Mesendoderm (in vitro differentiated cells): ENCODE measurements around the gene ZNF497.
"Not testable (repeated sequence)": the region's sequence is repeated elsewhere in the genome, so short reads cannot be mapped to it uniquely, and the experiment has no call there.

Source experiments
- DNase-seq: peaks from one replicate; pipeline ENCODE4 v3.0.0; 2013
- H2AK5ac ChIP-seq: 2 replicates; pipeline ENCODE4 v1.6.1; 2013; ENCODE audit warnings: low read length, inconsistent platforms
- H2BK120ac ChIP-seq: 2 replicates; pipeline ENCODE4 v1.6.1; 2013; ENCODE audit warnings: low read depth, mild to moderate bottlenecking, low read length, moderate library complexity, mixed read lengths
- H2BK15ac ChIP-seq: replicated peaks from 2 replicates; pipeline ENCODE4 v1.6.1; 2013; ENCODE audit warnings: low read depth, mild to moderate bottlenecking, moderate library complexity
- H2BK5ac ChIP-seq: 2 replicates; pipeline ENCODE4 v1.6.1; 2013; ENCODE audit warnings: low read length, inconsistent platforms
- H3K18ac ChIP-seq: 2 replicates; pipeline ENCODE4 v1.6.1; 2013; ENCODE audit warnings: mild to moderate bottlenecking, low read length, mixed read lengths
- H3K23ac ChIP-seq: one replicate; pipeline ENCODE4 v1.6.1; 2013; ENCODE audit warnings: low read length
- H3K27ac ChIP-seq: 2 replicates; pipeline ENCODE4 v1.5.1; 2013; ENCODE audit warnings: low read depth, mild to moderate bottlenecking, inconsistent platforms, low read length, moderate library complexity
- H3K27me3 ChIP-seq: 2 replicates; pipeline ENCODE4 v1.6.1; 2013; ENCODE audit warnings: low read length, control low read depth, mild to moderate bottlenecking, inconsistent platforms; ENCODE audit not compliant: insufficient read depth, poor library complexity
- H3K36me3 ChIP-seq: 2 replicates; pipeline ENCODE4 v1.6.1; 2013; ENCODE audit warnings: low read length, inconsistent platforms; ENCODE audit not compliant: control insufficient read depth, insufficient read depth
- H3K4ac ChIP-seq: one replicate; pipeline ENCODE4 v1.6.1; 2013; ENCODE audit warnings: low read depth, mild to moderate bottlenecking, low read length, moderate library complexity
- H3K4me1 ChIP-seq: 2 replicates; pipeline ENCODE4 v1.6.1; 2013; ENCODE audit warnings: low read depth, low read length, inconsistent platforms; ENCODE audit not compliant: control insufficient read depth
- H3K4me2 ChIP-seq: 2 replicates; pipeline ENCODE4 v1.6.1; 2013; ENCODE audit warnings: low read length
- H3K4me3 ChIP-seq: 2 replicates; pipeline ENCODE4 v1.5.1; 2013; ENCODE audit warnings: mild to moderate bottlenecking, low read length
- H3K56ac ChIP-seq: one replicate; pipeline ENCODE4 v1.6.1; 2013; ENCODE audit warnings: low read length
- H3K79me1 ChIP-seq: 2 replicates; pipeline ENCODE4 v1.6.1; 2013; ENCODE audit warnings: low read length, inconsistent platforms
- H3K79me2 ChIP-seq: 2 replicates; pipeline ENCODE4 v1.6.1; 2013; ENCODE audit warnings: mild to moderate bottlenecking, low read length; ENCODE audit not compliant: control insufficient read depth, insufficient read depth
- H3K9ac ChIP-seq: 2 replicates; pipeline ENCODE4 v1.6.1; 2013; ENCODE audit warnings: low read length, inconsistent platforms
- H4K5ac ChIP-seq: one replicate; pipeline ENCODE4 v1.6.1; 2013; ENCODE audit warnings: low read length
- H4K8ac ChIP-seq: one replicate; pipeline ENCODE4 v1.6.1; 2013; ENCODE audit warnings: low read depth, mild to moderate bottlenecking, control low read depth, low read length, moderate library complexity
- WGBS: extraction: QIAGEN DNeasy Blood & Tissue Kit; methylation state at CpG from one replicate; pipeline ENCODE4 v1.1.7; 2013; ENCODE audit warnings: low lambda C conversion rate, missing lambda C conversion rate; ENCODE audit not compliant: insufficient coverage; ENCODE audit errors: extremely low coverage; 5-methylcytosine and 5-hydroxymethylcytosine counted together

ZNF497 gene

GRCh38 chr19:58318297-58318696, 44.3 kb downstream of the ZNF497 start:
- Histone ChIP-seq H3K79me1 (no peaks in the 10 kb centered on the region), H3K79me2 (no peaks in the 10 kb centered on the region), H3K9ac (no peak overlapping the region), H3K27ac (no peak overlapping the region), H2BK120ac (no peak overlapping the region), H3K4ac (no peak overlapping the region), H3K23ac (no peak overlapping the region), H3K56ac (no peak overlapping the region), H4K8ac (no peak overlapping the region), H3K27me3 (no peaks in the 10 kb centered on the region), H3K18ac (no peak overlapping the region), H3K36me3 (no peaks in the 10 kb centered on the region), H3K4me1 (no peaks in the 10 kb centered on the region), H3K4me2 (no peak overlapping the region), H3K4me3 (no peak overlapping the region), H2AK5ac (no peak overlapping the region), H2BK15ac (no peak overlapping the region), H2BK5ac (no peak overlapping the region), H4K5ac (no peak overlapping the region)
- DNase-seq = no peak
- WGBS = no CpG with 5 or more reads among the region's 4 CpGs

GRCh38 chr19:58317476-58318072, 45.0 kb downstream of the ZNF497 start:
- Histone ChIP-seq H3K18ac (no peak overlapping the region), H3K23ac (no peak overlapping the region), H3K4me1 (no peaks in the 10 kb centered on the region), H4K5ac (no peak overlapping the region), H3K9ac (no peak overlapping the region), H3K27me3 (no peaks in the 10 kb centered on the region), H3K79me2 (no peaks in the 10 kb centered on the region), H3K36me3 (peaks cover 1% of the 10 kb centered on the region), H3K79me1 (no peaks in the 10 kb centered on the region), H3K4me2 (no peak overlapping the region), H2BK120ac (no peak overlapping the region), H2BK5ac (no peak overlapping the region), H3K27ac (no peak overlapping the region), H3K4me3 (no peak overlapping the region), H2AK5ac (no peak overlapping the region), H4K8ac (no peak overlapping the region), H2BK15ac (no peak overlapping the region), H3K56ac (no peak overlapping the region), H3K4ac (no peak overlapping the region)
- WGBS = no CpG with 5 or more reads among the region's 7 CpGs
- peak; percentile 42 for DNase-seq

GRCh38 chr19:58315580-58315979, 47.0 kb downstream of the ZNF497 start:
- Histone ChIP-seq H3K79me1 (peaks cover 2% of the 10 kb centered on the region), H3K36me3 (peaks cover 4% of the 10 kb centered on the region), H3K23ac (no peak overlapping the region), H4K8ac (no peak overlapping the region), H3K79me2 (no peaks in the 10 kb centered on the region), H2BK5ac (no peak overlapping the region), H3K4me2 (no peak overlapping the region), H2BK120ac (no peak overlapping the region), H3K56ac (no peak overlapping the region), H3K27ac (no peak overlapping the region), H2AK5ac (no peak overlapping the region), H3K4me1 (no peaks in the 10 kb centered on the region), H3K9ac (no peak overlapping the region), H3K4ac (no peak overlapping the region), H2BK15ac (no peak overlapping the region), H3K27me3 (no peaks in the 10 kb centered on the region), H3K4me3 (no peak overlapping the region), H3K18ac (no peak overlapping the region), H4K5ac (no peak overlapping the region)
- WGBS = no CpG with 5 or more reads among the region's 2 CpGs
- DNase-seq = no peak

DNA sequence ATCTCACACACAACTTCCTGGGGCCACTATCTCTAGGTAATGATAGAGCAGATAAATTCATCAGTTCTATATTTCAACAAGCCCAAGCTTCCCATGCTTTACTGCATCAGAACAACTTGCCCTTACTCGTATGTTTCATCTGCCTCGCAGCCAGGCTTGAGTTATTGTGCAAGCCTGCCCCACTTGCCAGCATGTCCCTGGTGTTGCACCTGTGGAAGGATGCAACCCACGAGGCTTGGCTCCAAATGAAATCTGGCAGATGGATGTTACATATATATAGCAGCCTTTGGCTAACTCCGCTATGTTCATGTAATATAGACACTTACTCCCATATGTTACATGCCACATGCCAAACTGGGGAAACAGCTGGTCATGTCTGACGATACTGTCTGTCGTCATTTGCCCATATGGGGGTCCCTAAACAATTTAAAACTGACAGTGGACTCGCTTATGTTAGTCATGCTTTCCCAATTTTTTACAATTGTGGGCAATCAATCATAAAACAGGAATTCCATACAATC, 51.1 kb downstream of the ZNF497 start:
- no peak overlapping the region for H2BK15ac ChIP-seq
- no peak overlapping the region for H2BK5ac ChIP-seq
- no peaks in the 10 kb centered on the region for H3K27me3 ChIP-seq
- peaks cover 6% of the 10 kb centered on the region for H3K79me1 ChIP-seq
- no peak overlapping the region for H3K56ac ChIP-seq
- no CpG with 5 or more reads among the region's 7 CpGs for WGBS
- H3K27ac ChIP-seq = no peak overlapping the region
- no peak overlapping the region for H3K9ac ChIP-seq
- DNase-seq = no peak
- H4K8ac ChIP-seq = no peak overlapping the region
- no peak overlapping the region for H3K4me2 ChIP-seq
- no peak overlapping the region for H4K5ac ChIP-seq
- H3K23ac ChIP-seq = no peak overlapping the region
- H3K4ac ChIP-seq = no peak overlapping the region
- H3K79me2 ChIP-seq = no peaks in the 10 kb centered on the region
- H2AK5ac ChIP-seq = no peak overlapping the region
- no peak overlapping the region for H2BK120ac ChIP-seq
- H3K4me3 ChIP-seq = no peak overlapping the region
- no peak overlapping the region for H3K18ac ChIP-seq
- H3K4me1 ChIP-seq = no peaks in the 10 kb centered on the region
- H3K36me3 ChIP-seq = peaks cover 6% of the 10 kb centered on the region

DNA sequence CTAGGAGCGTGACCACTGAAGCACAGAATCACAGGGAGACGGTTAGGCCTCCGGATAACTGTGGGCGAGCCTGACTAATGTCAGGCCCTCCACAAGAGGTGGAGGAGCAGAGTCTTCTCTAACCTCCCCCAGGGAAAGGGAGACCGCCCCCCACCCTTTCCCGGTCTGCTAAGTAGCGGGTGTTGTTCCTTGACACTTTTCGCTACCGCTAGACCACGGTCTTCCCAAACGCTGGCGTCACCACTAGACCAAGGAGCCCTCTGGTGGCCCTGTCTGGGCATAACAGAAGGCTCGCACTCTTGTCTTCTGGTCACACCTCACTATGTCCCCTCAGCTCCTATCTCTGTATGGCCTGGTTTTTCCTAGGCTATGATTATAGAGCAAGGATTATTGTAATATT, 51.9 kb downstream of the ZNF497 start:
- H3K9ac ChIP-seq, H3K27ac ChIP-seq, H2BK15ac ChIP-seq, H3K23ac ChIP-seq, H3K36me3 ChIP-seq, H3K56ac ChIP-seq, H2BK5ac ChIP-seq, H2AK5ac ChIP-seq, H3K4ac ChIP-seq, H4K5ac ChIP-seq, H3K27me3 ChIP-seq, H3K4me2 ChIP-seq, H3K79me1 ChIP-seq, H2BK120ac ChIP-seq, H4K8ac ChIP-seq, H3K4me1 ChIP-seq, H3K79me2 ChIP-seq, H3K4me3 ChIP-seq, H3K18ac ChIP-seq: not testable (repeated sequence)
- DNase-seq = peak; percentile 76
- WGBS = no CpG with 5 or more reads among the region's 13 CpGs

GRCh38 chr19:58307736-58308135, 54.8 kb downstream of the ZNF497 start:
- no peak overlapping the region for H3K27ac ChIP-seq
- peaks cover 5% of the 10 kb centered on the region for H3K36me3 ChIP-seq
- H2AK5ac ChIP-seq = no peak overlapping the region

More at GRCh38 chr19:58307736-58308135, 54.8 kb downstream of the ZNF497 start:
- Histone ChIP-seq H3K18ac (no peak overlapping the region), H4K8ac (no peak overlapping the region), H3K4me3 (no peak overlapping the region), H3K56ac (no peak overlapping the region), H2BK120ac (no peak overlapping the region), H3K79me2 (peaks cover 4% of the 10 kb centered on the region), H2BK15ac (no peak overlapping the region), H2BK5ac (no peak overlapping the region), H4K5ac (no peak overlapping the region), H3K23ac (no peak overlapping the region), H3K4ac (no peak overlapping the region), H3K79me1 (peaks cover 10% of the 10 kb centered on the region), H3K27me3 (no peaks in the 10 kb centered on the region), H3K4me1 (peaks cover 3% of the 10 kb centered on the region), H3K4me2 (no peak overlapping the region), H3K9ac (no peak overlapping the region)
- no CpG with 5 or more reads among the region's 4 CpGs for WGBS
- no peak for DNase-seq
